Hippocampal formation (tissue), 2 donors: ENCODE measurements around the gene MPP2.
"Not testable (repeated sequence)": the region's sequence is repeated elsewhere in the genome, so short reads cannot be mapped to it uniquely, and the experiment has no call there.

Experiments used
- DNase-seq, 2 donors: peaks; one replicate each; lab custom pipeline; 2025; lab: John Stamatoyannopoulos, UW

Gene MPP2

GRCh38 chr17:43846963-43847371, 60.4 kb downstream of the MPP2 start, which contains the start of gene CD300LG:
CD300LG (plus strand) TSS chr17:43847176; CDS start chr17:43847217, 41 bp downstream.
- DNase-seq = no peak

- peak; percentile 45 to 60 for DNase-seq
These were observed 61.1 kb downstream of the MPP2 start for GRCh38 chr17:43846221-43846712.

- no peak for DNase-seq
These were observed 61.6 kb downstream of the MPP2 start for GRCh38 chr17:43845766-43846165.

GRCh38 chr17:43844241-43844640, 63.1 kb downstream of the MPP2 start:
- no peak for DNase-seq

GRCh38 chr17:43842975-43843325, 64.4 kb downstream of the MPP2 start:
- no peak for DNase-seq

- not testable (repeated sequence) for DNase-seq
These were observed 65.0 kb downstream of the MPP2 start for GRCh38 chr17:43842091-43842974.

- no peak for DNase-seq
These were observed 66.1 kb downstream of the MPP2 start for GRCh38 chr17:43841282-43841681.

- DNase-seq = no peak
These were observed 66.5 kb downstream of the MPP2 start for GRCh38 chr17:43840814-43841213.

GRCh38 chr17:43839670-43840108, 67.6 kb downstream of the MPP2 start:
- no peak for DNase-seq

- DNase-seq = no peak
These were observed 73.2 kb downstream of the MPP2 start for GRCh38 chr17:43834106-43834505.

GRCh38 chr17:43832976-43833829, 74.1 kb downstream of the MPP2 start, which contains the start of gene MPP3:
MPP3 (minus strand) TSS chr17:43833146; CDS start chr17:43831906, 1,240 bp downstream.
- peak; percentile 17 to 29 for DNase-seq

- no peak for DNase-seq
These were observed 75.0 kb downstream of the MPP2 start for GRCh38 chr17:43832168-43832975.

- DNase-seq = no peak
These were observed 75.7 kb downstream of the MPP2 start for GRCh38 chr17:43831633-43832032.

- no peak for DNase-seq
These were observed 76.7 kb downstream of the MPP2 start for GRCh38 chr17:43830510-43831140.

- DNase-seq = no peak
These were observed 77.6 kb downstream of the MPP2 start for GRCh38 chr17:43829738-43830137.

GRCh38 chr17:43827596-43827995, 79.7 kb downstream of the MPP2 start:
- DNase-seq = no peak

GRCh38 chr17:43826206-43826605, 81.1 kb downstream of the MPP2 start:
- no peak for DNase-seq

- no peak for DNase-seq
These were observed 81.8 kb downstream of the MPP2 start for GRCh38 chr17:43825567-43825966.
